ENCODE data around the gene PSORS1C2.

The PSORS1C2 gene

GRCh38 chr6:31118178-31118577 is 20.7 kb downstream of the PSORS1C2 start:
- H3K36me3 ChIP-seq (ENCODE audit: insufficient read depth, low read length), result no peaks in the 10 kb centered on the region
- DNase-seq (no peak), ATAC-seq (ENCODE audit: insufficient read depth, low read depth) (no peak)
- H3K4me3 ChIP-seq (ENCODE audit: low read depth in 1 of 2, low read length in 2 of 2), result no peak overlapping the region
- H2AFZ ChIP-seq (ENCODE audit: low read depth, low read length), result no peak overlapping the region
- H3K9ac ChIP-seq (ENCODE audit: low read depth, low read length), result no peak overlapping the region
- no peak overlapping the region for H3K27ac ChIP-seq (ENCODE audit: low read length)
- H3K4me2 ChIP-seq (ENCODE audit: insufficient read depth, low read length), result no peak overlapping the region
- H3K79me2 ChIP-seq (ENCODE audit: insufficient read depth, low read length), result no peaks in the 10 kb centered on the region
- no peak for TF ChIP-seq EZH2 (IDR thresholded peaks at IDR 0.05; ENCODE audit: borderline replicate concordance, low read depth, low read length, severe bottlenecking)
- H3K9me3 ChIP-seq (ENCODE audit: insufficient read depth, low read length, severe bottlenecking), result no peaks in the 10 kb centered on the region
- no peaks in the 10 kb centered on the region for H4K20me1 ChIP-seq (ENCODE audit: insufficient read depth, low read length)
- no peaks in the 10 kb centered on the region for H3K4me1 ChIP-seq (ENCODE audit: insufficient read depth, low read length)
- H3K27me3 ChIP-seq (ENCODE audit: insufficient read depth, low read length, poor library complexity), result peaks cover 41% of the 10 kb centered on the region

GRCh38 chr6:31116661-31117385 is 22.0 kb downstream of the PSORS1C2 start:
- Histone ChIP-seq H3K79me2 (ENCODE audit: insufficient read depth, low read length) (no peaks in the 10 kb centered on the region), H2AFZ (ENCODE audit: low read depth, low read length) (no peak overlapping the region), H3K4me1 (ENCODE audit: insufficient read depth, low read length) (no peaks in the 10 kb centered on the region), H3K4me2 (ENCODE audit: insufficient read depth, low read length) (no peak overlapping the region), H4K20me1 (ENCODE audit: insufficient read depth, low read length) (no peaks in the 10 kb centered on the region), H3K9me3 (ENCODE audit: insufficient read depth, low read length, severe bottlenecking) (no peaks in the 10 kb centered on the region), H3K27me3 (ENCODE audit: insufficient read depth, low read length, poor library complexity) (peaks cover 41% of the 10 kb centered on the region), H3K27ac (ENCODE audit: low read length) (no peak overlapping the region), H3K4me3 (ENCODE audit: low read depth in 1 of 2, low read length in 2 of 2) (no peak overlapping the region), H3K36me3 (ENCODE audit: insufficient read depth, low read length) (no peaks in the 10 kb centered on the region), H3K9ac (ENCODE audit: low read depth, low read length) (no peak overlapping the region)
- DNase-seq, result no peak
- ATAC-seq (ENCODE audit: insufficient read depth, low read depth), result no peak
- no peak for TF ChIP-seq EZH2 (IDR thresholded peaks at IDR 0.05; ENCODE audit: borderline replicate concordance, low read depth, low read length, severe bottlenecking)
- TF ChIP-seq, protein P1, sequence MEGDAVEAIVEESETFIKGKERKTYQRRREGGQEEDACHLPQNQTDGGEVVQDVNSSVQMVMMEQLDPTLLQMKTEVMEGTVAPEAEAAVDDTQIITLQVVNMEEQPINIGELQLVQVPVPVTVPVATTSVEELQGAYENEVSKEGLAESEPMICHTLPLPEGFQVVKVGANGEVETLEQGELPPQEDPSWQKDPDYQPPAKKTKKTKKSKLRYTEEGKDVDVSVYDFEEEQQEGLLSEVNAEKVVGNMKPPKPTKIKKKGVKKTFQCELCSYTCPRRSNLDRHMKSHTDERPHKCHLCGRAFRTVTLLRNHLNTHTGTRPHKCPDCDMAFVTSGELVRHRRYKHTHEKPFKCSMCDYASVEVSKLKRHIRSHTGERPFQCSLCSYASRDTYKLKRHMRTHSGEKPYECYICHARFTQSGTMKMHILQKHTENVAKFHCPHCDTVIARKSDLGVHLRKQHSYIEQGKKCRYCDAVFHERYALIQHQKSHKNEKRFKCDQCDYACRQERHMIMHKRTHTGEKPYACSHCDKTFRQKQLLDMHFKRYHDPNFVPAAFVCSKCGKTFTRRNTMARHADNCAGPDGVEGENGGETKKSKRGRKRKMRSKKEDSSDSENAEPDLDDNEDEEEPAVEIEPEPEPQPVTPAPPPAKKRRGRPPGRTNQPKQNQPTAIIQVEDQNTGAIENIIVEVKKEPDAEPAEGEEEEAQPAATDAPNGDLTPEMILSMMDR (IDR thresholded peaks at IDR 0.05; ENCODE audit: borderline replicate concordance, extremely low read depth, low read length, poor library complexity, severe bottlenecking), result no peak

- H3K27ac ChIP-seq (ENCODE audit: low read length), result no peak overlapping the region
- H3K4me2 ChIP-seq (ENCODE audit: insufficient read depth, low read length), result no peak overlapping the region
- H2AFZ ChIP-seq (ENCODE audit: low read depth, low read length), result no peak overlapping the region
- DNase-seq (no peak), ATAC-seq (ENCODE audit: insufficient read depth, low read depth) (no peak)
- no peaks in the 10 kb centered on the region for H4K20me1 ChIP-seq (ENCODE audit: insufficient read depth, low read length)
- H3K79me2 ChIP-seq (ENCODE audit: insufficient read depth, low read length), result no peaks in the 10 kb centered on the region
- no peak for TF ChIP-seq EZH2 (IDR thresholded peaks at IDR 0.05; ENCODE audit: borderline replicate concordance, low read depth, low read length, severe bottlenecking)
- H3K9ac ChIP-seq (ENCODE audit: low read depth, low read length), result no peak overlapping the region
- H3K36me3 ChIP-seq (ENCODE audit: insufficient read depth, low read length), result no peaks in the 10 kb centered on the region
- H3K4me1 ChIP-seq (ENCODE audit: insufficient read depth, low read length), result no peaks in the 10 kb centered on the region
- H3K9me3 ChIP-seq (ENCODE audit: insufficient read depth, low read length, severe bottlenecking), result no peaks in the 10 kb centered on the region
- H3K27me3 ChIP-seq (ENCODE audit: insufficient read depth, low read length, poor library complexity), result peaks cover 45% of the 10 kb centered on the region
- H3K4me3 ChIP-seq (ENCODE audit: low read depth in 1 of 2, low read length in 2 of 2), result no peak overlapping the region
Observed at GRCh38 chr6:31115941-31116560, 22.8 kb downstream of the PSORS1C2 start.

GRCh38 chr6:31114970-31115849 is 23.7 kb downstream of the PSORS1C2 start:
- H4K20me1 ChIP-seq (ENCODE audit: insufficient read depth, low read length), result no peaks in the 10 kb centered on the region
- no peak overlapping the region for H3K9ac ChIP-seq (ENCODE audit: low read depth, low read length)
- no peak overlapping the region for H3K4me3 ChIP-seq (ENCODE audit: low read depth in 1 of 2, low read length in 2 of 2)
- TF ChIP-seq, protein P1 (IDR thresholded peaks at IDR 0.05; ENCODE audit: borderline replicate concordance, extremely low read depth, low read length, poor library complexity, severe bottlenecking), result peak; percentile 22
- no peak for TF ChIP-seq EZH2 (IDR thresholded peaks at IDR 0.05; ENCODE audit: borderline replicate concordance, low read depth, low read length, severe bottlenecking)
- H3K79me2 ChIP-seq (ENCODE audit: insufficient read depth, low read length), result no peaks in the 10 kb centered on the region
- no peaks in the 10 kb centered on the region for H3K36me3 ChIP-seq (ENCODE audit: insufficient read depth, low read length)
- DNase-seq (no peak), ATAC-seq (ENCODE audit: insufficient read depth, low read depth) (no peak)
- no peak overlapping the region for H2AFZ ChIP-seq (ENCODE audit: low read depth, low read length)
- H3K4me2 ChIP-seq (ENCODE audit: insufficient read depth, low read length), result no peak overlapping the region
- no peaks in the 10 kb centered on the region for H3K9me3 ChIP-seq (ENCODE audit: insufficient read depth, low read length, severe bottlenecking)
- no peak overlapping the region for H3K27ac ChIP-seq (ENCODE audit: low read length)
- peaks cover 54% of the 10 kb centered on the region for H3K27me3 ChIP-seq (ENCODE audit: insufficient read depth, low read length, poor library complexity)
- no peaks in the 10 kb centered on the region for H3K4me1 ChIP-seq (ENCODE audit: insufficient read depth, low read length)
